ENCODE measurements around the gene CCSER1.
"Not testable (repeated sequence)": the region's sequence is repeated elsewhere in the genome, so short reads cannot be mapped to it uniquely, and the experiment has no call there.

The CCSER1 gene

DNA sequence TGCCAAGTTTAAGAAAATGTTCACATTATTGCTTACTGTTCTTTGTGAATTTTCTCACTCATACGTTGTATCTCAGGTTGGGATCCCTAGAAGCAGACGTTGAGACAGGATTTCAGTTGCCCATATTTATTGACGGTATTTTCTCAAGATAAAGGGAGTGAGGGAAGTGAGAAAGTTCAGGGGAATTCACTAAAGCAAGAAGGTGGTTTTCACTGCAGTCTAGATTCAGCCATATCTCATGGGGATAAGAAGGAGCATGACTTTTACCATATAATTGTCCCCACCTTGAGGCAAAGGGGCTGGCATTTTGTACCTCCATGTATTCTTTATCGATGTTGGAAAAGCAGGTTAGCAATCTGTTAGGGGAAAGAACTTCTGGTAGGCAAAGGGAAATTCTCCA lies 543.0 kb downstream of the CCSER1 start:
- no peak for DNase-seq (ENCODE audit: low read depth, low spot score)

DNA sequence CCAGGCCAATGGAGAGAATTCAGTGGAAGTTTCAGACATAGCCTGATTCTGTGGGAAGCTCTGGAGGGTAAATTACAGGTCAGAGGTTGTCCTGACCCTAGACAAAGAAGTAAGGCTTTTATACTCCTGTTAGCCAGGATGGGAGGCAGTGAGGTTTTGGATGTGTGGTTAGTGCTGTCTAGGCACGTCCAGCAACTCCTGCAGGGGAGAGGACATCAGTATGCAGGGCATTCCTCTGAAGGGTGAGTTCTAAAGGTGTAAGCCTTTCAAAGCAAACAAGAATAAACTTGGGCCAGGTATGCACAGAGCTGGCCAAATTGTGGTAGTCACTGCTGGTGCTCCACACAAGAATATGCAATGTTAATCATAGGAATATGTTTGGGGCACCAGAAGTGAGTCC lies 562.5 kb downstream of the CCSER1 start:
- no peak for DNase-seq (ENCODE audit: low read depth, low spot score)

DNA sequence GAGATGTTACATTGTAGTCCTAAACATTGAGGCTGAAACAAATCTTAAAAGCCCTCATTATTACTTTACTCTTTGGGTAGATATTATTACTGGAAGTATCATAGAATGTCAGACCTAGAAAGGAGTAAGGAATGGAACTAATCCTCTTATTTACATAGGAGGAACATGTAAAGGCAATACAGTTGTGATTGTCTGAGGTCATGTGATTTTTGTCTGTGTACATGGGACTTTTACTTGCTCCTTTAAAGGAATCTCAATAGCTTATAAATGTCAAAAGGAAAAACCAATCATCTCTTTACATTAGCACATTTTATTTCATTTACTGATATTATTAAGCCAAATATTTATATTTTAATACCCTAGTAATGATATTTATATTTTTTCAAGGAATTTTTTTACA lies 568.2 kb downstream of the CCSER1 start:
- no peak for DNase-seq (ENCODE audit: low read depth, low spot score)

- not testable (repeated sequence) for DNase-seq (ENCODE audit: low read depth, low spot score)
Measured at GRCh38 chr4:90705501-90705900, 578.3 kb downstream of the CCSER1 start.

DNA sequence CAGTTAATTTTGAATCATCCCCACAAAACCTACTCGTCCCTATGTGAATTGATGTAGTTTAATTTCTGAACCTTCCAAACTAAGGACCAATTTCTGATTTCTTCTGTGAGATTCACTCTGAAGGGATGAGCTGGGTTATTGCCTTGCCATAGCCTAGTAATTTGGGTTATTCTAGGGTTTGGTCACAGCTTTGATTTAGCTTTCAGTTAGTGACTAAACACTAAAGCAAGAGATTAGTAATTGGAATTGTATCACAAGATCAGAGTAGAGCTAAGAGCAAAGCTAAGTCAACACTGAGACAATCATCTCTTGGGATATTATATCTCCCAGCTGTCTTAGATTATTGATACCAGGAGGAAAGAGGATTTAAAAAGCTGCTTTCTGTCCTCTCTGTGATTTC lies 588.0 kb downstream of the CCSER1 start:
- DNase-seq (ENCODE audit: low read depth, low spot score): no peak

- no peak for DNase-seq (ENCODE audit: low read depth, low spot score)
Measured at GRCh38 chr4:90718931-90719330, 591.7 kb downstream of the CCSER1 start.

DNA sequence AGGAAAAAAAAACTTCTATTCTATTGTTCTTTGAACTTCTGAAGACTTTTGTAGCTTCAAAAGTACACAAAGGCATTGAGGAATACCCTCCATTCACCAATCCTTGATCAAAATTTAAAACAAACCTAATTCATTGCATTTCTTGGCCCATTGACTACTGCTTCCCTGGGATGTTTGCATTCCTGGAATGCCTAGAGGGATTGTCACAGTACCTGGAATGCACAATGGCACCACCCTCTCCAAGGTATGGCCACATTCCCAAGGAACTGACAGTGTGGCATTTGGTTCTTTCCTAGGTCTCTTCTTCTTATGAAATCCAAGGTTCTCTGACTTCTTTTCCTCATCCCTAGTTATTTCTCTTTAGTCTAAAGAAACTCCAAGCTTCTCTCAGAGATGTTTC lies 600.7 kb downstream of the CCSER1 start:
- DNase-seq (ENCODE audit: low read depth, low spot score): peak; percentile 66

- no peak for DNase-seq (ENCODE audit: low read depth, low spot score)
Measured at GRCh38 chr4:90730752-90731151, 603.6 kb downstream of the CCSER1 start.

GRCh38 chr4:90733211-90733610 lies 606.0 kb downstream of the CCSER1 start:
- DNase-seq (ENCODE audit: low read depth, low spot score): no peak

DNA sequence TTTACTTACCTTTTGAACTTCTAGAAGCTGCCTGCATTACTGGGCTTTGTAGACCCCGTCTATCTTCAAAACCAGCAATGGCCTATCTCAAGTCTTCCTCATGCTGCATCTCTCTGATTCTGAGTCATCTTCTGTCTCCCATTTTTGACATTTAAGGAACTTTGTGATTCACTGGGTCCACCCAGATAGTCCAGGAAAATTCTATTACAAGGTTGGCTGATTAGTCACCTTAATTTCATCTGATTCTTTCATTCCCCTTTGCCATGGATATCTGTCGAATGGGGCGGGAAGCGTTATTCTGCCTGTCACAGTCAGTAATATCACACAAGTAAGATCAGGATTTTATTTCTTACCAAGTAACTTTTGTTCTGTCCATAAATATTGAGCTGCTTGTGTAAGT lies 618.0 kb downstream of the CCSER1 start:
- peak; percentile 3 for DNase-seq (ENCODE audit: low read depth, low spot score)

GRCh38 chr4:90753068-90753467 lies 625.9 kb downstream of the CCSER1 start:
- no peak for DNase-seq (ENCODE audit: low read depth, low spot score)

DNA sequence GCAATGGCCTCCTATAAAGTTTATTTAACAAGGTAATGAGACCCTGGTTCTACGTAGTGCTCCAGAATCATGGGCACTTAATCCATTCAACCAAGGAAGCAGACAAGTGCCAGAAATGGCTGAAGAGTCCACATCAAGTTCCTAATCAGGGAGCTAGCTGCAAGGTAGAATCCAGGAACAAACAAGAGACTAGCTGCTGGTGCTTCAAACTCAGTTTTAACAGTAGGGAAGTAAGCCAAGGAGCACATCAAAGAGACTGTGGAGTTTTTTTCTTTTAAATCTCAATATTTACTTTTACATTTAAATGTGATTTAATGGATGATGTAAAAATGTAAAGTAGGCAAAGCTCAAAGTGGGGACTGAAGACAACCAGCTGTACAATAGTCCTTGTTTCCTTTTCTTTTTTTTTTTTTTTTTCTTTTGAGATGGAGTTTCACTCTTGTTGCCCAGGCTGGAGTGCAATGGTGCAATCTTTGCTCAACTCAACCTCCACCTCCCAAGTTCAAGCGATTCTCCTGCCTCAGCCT lies 630.4 kb downstream of the CCSER1 start:
- DNase-seq (ENCODE audit: low read depth, low spot score): no peak

- DNase-seq (ENCODE audit: low read depth, low spot score): no peak
Measured at GRCh38 chr4:90760059-90760458, 632.9 kb downstream of the CCSER1 start.

DNA sequence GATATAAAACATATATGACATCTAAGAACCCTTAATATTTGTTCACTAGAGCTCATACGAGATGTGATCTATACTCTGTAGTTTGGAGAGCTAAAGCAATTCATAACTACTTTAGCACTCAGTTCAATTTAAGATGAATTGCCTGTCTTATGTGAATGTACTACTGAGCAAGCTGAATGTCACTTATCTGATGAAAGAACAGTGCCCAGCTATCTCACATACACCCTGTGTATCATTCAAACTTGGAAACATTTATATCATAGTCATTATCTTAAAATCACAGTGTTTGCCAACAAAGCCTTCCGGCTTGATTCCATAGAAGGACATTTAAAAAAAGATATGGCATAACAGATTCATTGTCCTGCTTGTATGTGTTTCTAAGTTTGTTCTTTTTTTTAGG lies 639.6 kb downstream of the CCSER1 start:
- DNase-seq (ENCODE audit: low read depth, low spot score): no peak

DNA sequence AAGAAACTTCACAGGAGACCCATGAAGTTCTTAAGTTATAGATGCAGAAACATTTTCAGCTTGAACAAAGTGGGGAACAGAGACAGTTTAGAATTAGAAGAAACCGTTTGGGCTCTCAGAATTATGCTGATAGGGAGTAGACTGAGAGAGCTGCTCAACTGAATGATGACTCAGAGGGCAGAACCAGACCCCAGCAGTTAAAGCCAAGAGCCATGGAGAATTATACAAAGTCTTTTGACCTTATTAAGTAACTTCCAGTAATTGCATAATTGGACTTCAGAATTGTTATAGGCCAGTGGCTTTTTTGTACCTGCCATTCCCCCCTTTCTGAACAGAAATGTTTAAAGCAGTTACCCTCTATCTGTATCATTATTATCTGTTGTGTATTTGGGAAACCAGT lies 642.1 kb downstream of the CCSER1 start:
- DNase-seq (ENCODE audit: low read depth, low spot score): peak; percentile 1

DNA sequence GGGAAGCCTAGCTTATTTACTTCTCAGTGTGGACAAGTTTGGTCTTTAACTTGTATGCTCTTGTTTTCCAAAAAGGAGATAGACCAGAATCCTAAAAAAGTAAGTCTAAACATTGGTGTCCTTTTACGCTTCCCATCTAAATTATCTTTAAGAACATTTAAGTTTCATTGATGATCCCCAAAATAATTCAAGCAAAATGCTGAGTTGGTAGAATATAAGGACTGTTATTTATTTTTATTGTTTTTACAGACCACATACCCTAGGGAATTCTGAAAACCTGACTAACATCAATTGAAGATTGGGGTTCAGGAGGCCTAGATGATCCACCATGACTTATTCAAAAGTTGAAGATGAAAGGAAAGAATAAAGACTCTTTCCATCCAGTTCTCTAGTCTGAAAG lies 653.0 kb downstream of the CCSER1 start:
- DNase-seq (ENCODE audit: low read depth, low spot score): no peak

DNA sequence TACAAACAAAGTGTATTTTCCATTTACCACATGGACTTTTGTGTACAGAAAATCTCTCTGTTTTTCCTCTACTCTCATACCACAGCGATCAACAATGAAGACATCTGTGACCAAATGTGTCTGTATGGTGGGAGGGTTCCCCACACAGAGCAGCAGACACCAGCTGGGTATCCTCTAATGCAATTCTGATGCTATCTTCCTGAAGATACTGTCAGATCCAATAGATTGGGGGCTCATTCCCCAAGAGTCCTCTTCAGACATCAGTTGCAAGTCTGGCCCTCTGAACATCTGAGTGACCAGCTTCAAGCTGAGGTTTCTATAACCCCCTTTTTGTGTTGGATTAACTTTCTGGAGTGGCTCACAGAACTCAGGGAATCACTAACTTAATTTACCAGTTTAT lies 659.4 kb downstream of the CCSER1 start:
- no peak for DNase-seq (ENCODE audit: low read depth, low spot score)

DNA sequence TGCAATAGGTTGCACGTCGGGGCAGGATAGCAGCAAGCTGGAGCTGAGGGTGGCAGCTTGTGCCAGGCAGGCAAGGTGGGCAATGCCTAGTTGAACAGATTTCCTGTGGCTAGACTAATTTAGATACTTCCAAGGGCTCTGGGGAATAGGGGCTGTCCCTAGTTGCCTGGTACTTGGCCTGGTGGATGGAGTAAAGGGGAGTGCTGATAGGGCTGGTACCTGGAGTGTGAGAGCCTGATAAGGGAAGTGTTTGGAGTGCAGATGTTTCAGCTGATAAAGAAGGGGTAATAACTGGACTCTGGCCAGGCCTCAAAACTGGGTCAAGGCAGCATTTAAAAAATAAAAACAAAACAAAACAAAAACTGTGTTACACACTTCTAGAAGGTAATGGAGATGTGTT lies 665.5 kb downstream of the CCSER1 start:
- DNase-seq (ENCODE audit: low read depth, low spot score): no peak

DNA sequence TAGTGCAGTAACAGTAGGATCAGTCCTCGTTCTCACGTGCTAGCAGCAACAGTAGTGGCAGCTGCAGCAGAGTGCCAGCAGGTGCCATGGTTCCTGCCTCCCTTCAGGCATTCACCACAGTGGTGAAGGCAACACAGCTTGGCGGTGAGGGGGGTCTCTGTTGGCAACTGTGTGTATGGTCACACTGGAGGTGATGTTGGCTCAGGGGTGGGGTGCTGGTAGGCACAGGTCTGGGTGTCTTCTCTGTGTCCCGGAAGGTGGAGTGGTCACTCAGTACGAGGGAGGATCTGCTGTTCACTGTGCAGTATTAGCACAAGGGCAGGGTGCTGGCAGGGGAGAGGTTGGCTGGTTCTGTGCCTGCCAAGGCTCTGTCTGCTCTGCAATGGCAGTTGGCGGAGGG lies 671.8 kb downstream of the CCSER1 start:
- no peak for DNase-seq (ENCODE audit: low read depth, low spot score)

- no peak for DNase-seq (ENCODE audit: low read depth, low spot score)
Measured at GRCh38 chr4:90799895-90800294, 672.7 kb downstream of the CCSER1 start.

DNA sequence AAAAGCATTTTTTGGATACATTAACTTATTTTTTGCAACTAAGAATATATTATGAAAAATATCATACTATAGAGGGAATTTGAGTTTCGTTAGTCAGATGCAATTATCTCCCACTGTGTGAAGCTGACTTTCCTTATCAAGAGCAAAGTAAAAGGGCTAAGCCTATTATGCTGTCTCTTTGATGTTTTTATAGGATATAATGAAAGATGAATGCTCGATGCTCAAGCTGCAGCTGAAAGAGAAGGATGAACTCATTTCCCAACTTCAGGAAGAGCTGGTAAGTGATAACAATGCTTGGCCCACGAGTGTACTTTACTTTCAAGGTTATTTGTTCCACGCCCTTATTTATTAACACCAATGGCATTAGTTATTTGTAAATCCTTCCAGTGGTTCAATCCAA lies 688.4 kb downstream of the CCSER1 start:
- no peak for DNase-seq (ENCODE audit: low read depth, low spot score)

DNA sequence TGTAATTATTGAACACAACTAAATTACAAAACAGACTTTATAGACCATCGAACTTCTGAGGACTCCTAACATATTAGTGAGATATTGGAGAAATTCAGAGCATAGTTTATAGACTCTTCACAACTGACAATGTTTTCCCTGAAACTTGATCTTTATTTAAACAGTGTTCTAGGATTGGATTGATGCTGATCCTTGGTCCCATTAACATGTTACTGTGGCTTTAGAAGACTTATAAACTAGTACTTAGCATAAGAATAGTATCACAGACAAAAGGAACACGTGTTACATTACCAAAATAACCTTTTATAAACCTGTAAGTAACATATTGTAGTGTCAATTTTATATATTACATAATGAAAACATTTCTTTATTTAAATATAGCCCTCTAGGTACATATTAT lies 689.6 kb downstream of the CCSER1 start:
- DNase-seq (ENCODE audit: low read depth, low spot score): no peak

DNA sequence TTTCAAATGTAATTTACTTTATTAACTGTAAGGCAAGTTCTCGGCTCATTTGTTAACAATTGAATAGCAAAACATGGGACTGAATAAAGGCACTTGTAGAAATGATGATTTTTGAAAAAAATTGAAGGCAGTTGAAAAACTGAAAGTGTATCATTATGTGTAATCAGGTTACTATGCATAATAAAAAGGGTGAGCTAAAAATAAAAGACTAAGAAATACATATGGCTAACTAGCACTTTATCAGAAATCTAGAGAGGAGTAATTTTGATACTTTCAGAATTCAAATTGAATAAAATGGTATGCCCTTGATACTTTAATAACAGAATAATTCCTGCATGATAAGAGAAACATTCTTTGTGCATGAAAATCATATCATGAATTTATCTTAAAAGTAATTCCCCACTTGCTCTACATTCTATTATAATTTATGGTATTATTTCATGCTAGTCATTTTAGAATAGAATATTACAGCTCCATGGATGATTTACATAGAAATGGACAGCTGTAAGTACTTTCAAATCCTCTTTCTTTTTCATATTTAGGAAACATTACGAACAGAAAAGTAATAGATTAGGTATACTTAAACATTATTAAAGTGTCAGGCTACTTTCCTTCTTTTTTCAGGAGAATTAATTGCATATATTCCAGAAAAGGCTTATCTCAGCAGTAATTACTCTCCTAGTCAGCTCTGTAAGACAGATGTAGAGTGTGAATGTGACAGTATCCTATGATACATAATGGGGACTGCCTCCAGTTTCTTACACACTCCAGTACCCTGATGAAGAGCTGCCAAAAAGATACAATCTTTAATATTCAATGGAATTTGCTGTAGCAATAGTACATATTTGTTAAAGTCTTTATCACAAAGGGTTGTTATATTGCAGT lies 697.3 kb downstream of the CCSER1 start:
- no peak for DNase-seq (ENCODE audit: low read depth, low spot score)

DNA sequence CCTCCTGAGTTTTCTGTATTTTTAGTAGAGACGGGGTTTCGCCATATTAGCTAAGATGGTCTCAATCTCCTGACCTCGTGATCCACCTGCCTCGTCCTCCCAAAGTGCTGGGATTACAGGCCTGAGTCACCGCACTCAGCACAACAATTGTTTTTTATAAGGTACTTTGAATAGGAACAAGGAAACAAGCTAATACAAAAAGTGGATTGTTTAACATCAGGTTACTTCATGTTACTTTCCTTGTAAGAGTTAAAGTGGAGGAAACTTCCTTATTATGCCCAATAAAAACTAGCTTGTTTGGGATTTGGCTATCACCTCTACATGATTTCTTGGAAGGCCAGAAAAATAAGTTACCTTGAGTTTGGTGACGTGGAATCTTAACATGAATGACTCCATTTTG lies 698.7 kb downstream of the CCSER1 start:
- no peak for DNase-seq (ENCODE audit: low read depth, low spot score)

All from astrocyte of the hippocampus (primary cell).